GM12878 (cell line): ENCODE measurements around the gene RENBP. TPM values are rescaled to one million over a fixed set of nuclear protein-coding genes. Genes with fewer than 3 reads are reported as not detected.

ENCODE experiments used
- ATAC-seq: fragments of 200-7000 bp; cut with Tn5 transposase; 3 replicates; pipeline ENCODE4 v1.9.1; 2020; ENCODE audit warnings: mild to moderate bottlenecking, moderate library complexity
- BruUV-seq: library from RNA; stranded (reverse); fragments of 400-500 nt; replicated peaks from 2 replicates; lab custom pipeline; 2021; lab: Mats Ljungman, UMichigan
- CTCF ChIA-PET: fragments of 300-600 bp; sonication (Branson Sonifier 250); formaldehyde crosslinking; extraction: SDS; loops from one replicate; lab custom pipeline; 2021; ENCODE audit warnings: inconsistent platforms; lab: Yijun Ruan, JAX
- POLR2A ChIA-PET: fragments of 350-600 bp; formaldehyde crosslinking; extraction: SDS; loops from one replicate; lab custom pipeline; 2021; ENCODE audit warnings: inconsistent platforms; lab: Charles Lee
- RAD21 ChIA-PET: fragments of 300-600 bp; sonication (Branson Sonifier 250); formaldehyde crosslinking; loops from one replicate; lab custom pipeline; 2023; ENCODE audit warnings: antibody characterized with exemption; ENCODE audit not compliant: unreplicated experiment; lab: Charles Lee
- SMC1A ChIA-PET: fragments of 300-600 bp; sonication (Branson Sonifier 250); formaldehyde crosslinking; loops from one replicate; lab custom pipeline; 2023; ENCODE audit not compliant: unreplicated experiment, uncharacterized antibody; lab: Charles Lee
- DNase-seq: peaks from one replicate; pipeline ENCODE4 v3.0.0-alpha.2; 2011; ENCODE audit warnings: low read depth, low spot score
- FAIRE-seq: peaks from 3 replicates; lab custom pipeline; 2011; peaks lifted over from hg19 to GRCh38; lab: Jason Lieb, UNC
- H2AFZ ChIP-seq: 2 replicates; pipeline ENCODE4 v1.6.0; 2011; ENCODE audit warnings: low read depth, low read length, control low read depth; ENCODE audit not compliant: control insufficient read depth
- H3K27ac ChIP-seq: 2 replicates; pipeline ENCODE4 v1.5.1; 2011; ENCODE audit warnings: control low read depth; ENCODE audit not compliant: control insufficient read depth, insufficient read depth
- H3K27me3 ChIP-seq, 2 experiments: replicated peaks in 1 of 2; 2 replicates each; pipeline versions ENCODE4 v1.6.0 to v1.6.1; 2011; ENCODE audit warnings: low read length in 1 of 2; ENCODE audit not compliant: control insufficient read depth in 2 of 2, insufficient read depth in 2 of 2
- H3K36me3 ChIP-seq, 2 experiments: 2 replicates each; pipeline ENCODE4 v1.5.1; 2011; ENCODE audit warnings: low read length in 1 of 2; ENCODE audit not compliant: control insufficient read depth in 2 of 2, insufficient read depth in 2 of 2
- H3K4me1 ChIP-seq: 2 replicates; pipeline ENCODE4 v1.6.1; 2011; ENCODE audit warnings: mild to moderate bottlenecking, low read length, moderate library complexity, mixed read lengths; ENCODE audit not compliant: control insufficient read depth, insufficient read depth
- H3K4me2 ChIP-seq: 2 replicates; pipeline ENCODE4 v1.6.0; 2011; ENCODE audit warnings: control low read depth; ENCODE audit not compliant: control insufficient read depth, insufficient read depth
- H3K4me3 ChIP-seq: fragments of 200-600 bp; sonication (generic); 2 replicates; pipeline ENCODE4 v1.5.1; 2016
- H3K79me2 ChIP-seq: 2 replicates; pipeline ENCODE4 v1.6.0; 2011; ENCODE audit warnings: low read length; ENCODE audit not compliant: control insufficient read depth, insufficient read depth
- H3K9ac ChIP-seq: 2 replicates; pipeline ENCODE4 v1.8.0; 2011; ENCODE audit warnings: low read length, control low read depth, mixed read lengths; ENCODE audit not compliant: control insufficient read depth, insufficient read depth
- H3K9me3 ChIP-seq: replicated peaks from 3 replicates; pipeline ENCODE4 v1.5.1; 2011; ENCODE audit warnings: mild to moderate bottlenecking, low read length; ENCODE audit not compliant: control insufficient read depth, insufficient read depth
- H4K20me1 ChIP-seq: 2 replicates; pipeline ENCODE4 v1.6.0; 2011; ENCODE audit not compliant: control insufficient read depth, insufficient read depth
- IKZF1 ChIP-seq: fragments of 450-650 bp; conservative IDR thresholded peaks from 2 replicates; pipeline ENCODE4 v1.6.1; 2017; ENCODE audit warnings: antibody characterized with exemption, mild to moderate bottlenecking
- LARP7 ChIP-seq: fragments of 450-650 bp; IDR thresholded peaks from 2 replicates; pipeline ENCODE4 v1.6.1; 2017; ENCODE audit warnings: mild to moderate bottlenecking
- NR2C1 ChIP-seq: fragments of 450-650 bp; IDR thresholded peaks from 2 replicates; pipeline ENCODE4 v1.6.1; 2017; ENCODE audit warnings: antibody characterized with exemption, mild to moderate bottlenecking, moderate library complexity
- WGBS: methylation state at CpG from one replicate; pipeline ENCODE4 v1.1.6; 2016; ENCODE audit warnings: low lambda C conversion rate; ENCODE audit not compliant: insufficient replicate concordance, insufficient coverage; ENCODE audit errors: missing lambda C conversion rate; 5-methylcytosine and 5-hydroxymethylcytosine counted together
- in situ Hi-C: fragments of 300-500 bp; cut with MboI; formaldehyde crosslinking; loops from 9 replicates; pipeline ENCODE4 v1.14.3; 2018; ENCODE audit warnings: mixed read lengths
- intact Hi-C: fragments of 100-400 bp; cut with micrococcal nuclease; formaldehyde crosslinking; loops from one replicate; pipeline ENCODE4 v1.14.2; 2022; ENCODE audit not compliant: unreplicated experiment
- polyA plus RNA-seq, 11 experiments: library from polyadenylated mRNA; depleted of rRNA in 4 of 11; unstranded in 6 of 11; stranded (reverse) in 5 of 11; fragments of >200 nt; fragmentation: Nextera tagmentation in 4 of 11; fragmentation: Illumina TruSeq in 1 of 11; extraction: Ambion mirVana in 4 of 11; extraction: Trizol in 1 of 11; gene quantifications; 1 replicate in 1 of 11; 2 replicates in 10 of 11; pipeline versions ENCODE4 v1.2.1 to v1.2.3, GENCODE V29; 2011 to 2016; ENCODE audit warnings: inconsistent platforms in 2 of 11, missing spikeins in 2 of 11, low read depth in 1 of 11
- total RNA-seq, 4 experiments: library from RNA; depleted of rRNA in 3 of 4; stranded (reverse); fragments of >200 nt in 3 of 4; fragmentation: Illumina TruSeq in 1 of 4; extraction: Trizol in 1 of 4; gene quantifications; 2 replicates each; pipeline versions ENCODE4 v1.2.1 to v1.2.3, GENCODE V29; 2013 to 2021

The RENBP gene
- total and polyA plus RNA-seq, 10 of the 15 experiments (the other 5 are each of a cell fraction or from before 2014, with no cell fraction given), result 0.36 to 4.9 (median 1.8) TPM; not detected in 3

- TF ChIP-seq NR2C1, result no peak
- 0 out of 2 replicates have a peak, but pooled peaks have one; percentile 41 for TF ChIP-seq LARP7
- TF ChIP-seq IKZF1, result 0 out of 2 replicates have a peak, but pooled peaks have one; percentile 24
- RAD21 ChIA-PET, result interaction anchor here (0.6 to 2.2 kb wide), 6 partner anchors 30 to 202 kb away, joined by 3 to 11 read pairs (median 5); no protein-coding TSS in a partner anchor
- ATAC-seq, result no peak
- peaks cover 10% of the 10 kb centered on the region for H3K4me1 ChIP-seq
- no peak for DNase-seq
- peak overlapping the region; percentile 15; the same call in 1 of the 2 replicates for H2AFZ ChIP-seq
- H3K36me3 ChIP-seq, result no peaks in the 10 kb centered on the region; a peak in 1 of 4 replicates
- no TSS peak for BruUV-seq
- H3K9ac ChIP-seq, result peak overlapping the region; percentile 96
- H3K27ac ChIP-seq, result peak overlapping the region; percentile 99
- no peak for FAIRE-seq
- H3K9me3 ChIP-seq, result no peaks in the 10 kb centered on the region
- 82% methylated on average over 14 of the region's 14 CpGs for WGBS
- peak overlapping the region; percentile 74; the same call in 1 of the 2 replicates for H3K4me3 ChIP-seq
- peak overlapping the region; percentile 89 for H3K4me2 ChIP-seq
- SMC1A ChIA-PET, result interaction anchor here (0.7 to 1.9 kb wide), 3 partner anchors 29 to 98 kb away, joined by 3 to 5 read pairs (median 5); no protein-coding TSS in a partner anchor
- POLR2A ChIA-PET, result interaction anchor here (0.7 to 2.7 kb wide), 7 partner anchors 11 to 67 kb away, joined by 3 to 11 read pairs (median 4); no protein-coding TSS in a partner anchor
- CTCF ChIA-PET, result interaction anchor here (0.6 to 1.5 kb wide), 3 partner anchors 29 to 78 kb away, joined by 3 read pairs; no protein-coding TSS in a partner anchor
- H3K79me2 ChIP-seq, result peaks cover 36% of the 10 kb centered on the region
- H3K27me3 ChIP-seq, result no peaks in the 10 kb centered on the region
- intact Hi-C loops, result loop anchor here (5.0 kb wide), 1 partner anchor 123 kb away; the partner anchor contains the start of gene MECP2
- in situ Hi-C loops, result no loop called here
- no peaks in the 10 kb centered on the region for H4K20me1 ChIP-seq
These were observed 29.7 kb upstream of the RENBP start for GRCh38 chrX:153974003-153974725.
